Measurements from ENCODE around the gene AGAP3.

AGAP3 gene

GRCh38 chr7:151088019-151088855 is 2.0 kb downstream of the AGAP3 start:
- no peak for DNase-seq (ENCODE audit: low read depth in 3 of 3)

- no peak for DNase-seq (ENCODE audit: low read depth in 3 of 3)
Measured at GRCh38 chr7:151088856-151089699, 2.8 kb downstream of the AGAP3 start.

GRCh38 chr7:151089893-151090730 is 3.8 kb downstream of the AGAP3 start:
- no peak for DNase-seq (ENCODE audit: low read depth in 3 of 3)

- no peak for DNase-seq (ENCODE audit: low read depth in 3 of 3)
Measured at GRCh38 chr7:151091003-151091402, 4.7 kb downstream of the AGAP3 start.

- DNase-seq (ENCODE audit: low read depth in 3 of 3), result no peak
Measured at GRCh38 chr7:151091431-151091830, 5.2 kb downstream of the AGAP3 start.

GRCh38 chr7:151091988-151092387 is 5.7 kb downstream of the AGAP3 start:
- no peak for DNase-seq (ENCODE audit: low read depth in 3 of 3)

GRCh38 chr7:151093748-151094147 is 7.5 kb downstream of the AGAP3 start:
- DNase-seq (ENCODE audit: low read depth in 3 of 3), result no peak

- DNase-seq (ENCODE audit: low read depth in 3 of 3), result no peak
Measured at GRCh38 chr7:151094675-151095074, 8.4 kb downstream of the AGAP3 start.

GRCh38 chr7:151095123-151095797 is 9.0 kb downstream of the AGAP3 start:
- DNase-seq (ENCODE audit: low read depth in 3 of 3), result no peak

- DNase-seq (ENCODE audit: low read depth in 3 of 3), result no peak
Measured at GRCh38 chr7:151095828-151096475, 9.7 kb downstream of the AGAP3 start.

GRCh38 chr7:151099486-151100211 is 13.4 kb downstream of the AGAP3 start:
- DNase-seq (ENCODE audit: low read depth in 3 of 3), result no peak

- DNase-seq (ENCODE audit: low read depth in 3 of 3), result no peak
Measured at GRCh38 chr7:151100921-151101320, 14.6 kb downstream of the AGAP3 start.

- DNase-seq (ENCODE audit: low read depth in 3 of 3), result no peak
Measured at GRCh38 chr7:151101621-151102396, 15.5 kb downstream of the AGAP3 start.

GRCh38 chr7:151102991-151103390 is 16.7 kb downstream of the AGAP3 start:
- DNase-seq (ENCODE audit: low read depth in 3 of 3), result no peak

GRCh38 chr7:151103973-151104372 is 17.7 kb downstream of the AGAP3 start:
- DNase-seq (ENCODE audit: low read depth in 3 of 3), result no peak

- no peak for DNase-seq (ENCODE audit: low read depth in 3 of 3)
Measured at GRCh38 chr7:151104411-151105235, 18.3 kb downstream of the AGAP3 start.

GRCh38 chr7:151107882-151108281 is 21.6 kb downstream of the AGAP3 start:
- DNase-seq (ENCODE audit: low read depth in 3 of 3), result no peak

Measured in stimulated activated CD4-positive, alpha-beta T cell treated with anti-CD3 and anti-CD28 coated beads, TNF-alpha, amount 100 ng/mL, for 24 hours (primary cell).